H1 (cell line): ENCODE results near the gene LRTM2. TPM values are rescaled to one million over a fixed set of nuclear protein-coding genes. Genes with fewer than 3 reads are reported as not detected.

Experiments
- ATF3 ChIP-seq: IDR thresholded peaks from 2 replicates; pipeline ENCODE4 v1.6.1; 2011; ENCODE audit warnings: low read depth, mild to moderate bottlenecking, low read length; ENCODE audit not compliant: insufficient read depth
- CHD2 ChIP-seq: IDR thresholded peaks from 2 replicates; pipeline ENCODE4 v1.6.1; 2012; ENCODE audit warnings: low read length, improper control_type of control experiment
- KDM4A ChIP-seq: IDR thresholded peaks from one replicate; pipeline ENCODE4 v1.7.1; 2012; ENCODE audit warnings: low read depth, mild to moderate bottlenecking, moderate library complexity, low read length, inconsistent platforms; ENCODE audit not compliant: severe bottlenecking
- MAFK ChIP-seq: IDR thresholded peaks from 2 replicates; pipeline ENCODE4 v1.6.1; 2012; ENCODE audit warnings: low read depth, mild to moderate bottlenecking, improper control_type of control experiment, low read length
- polyA plus RNA-seq, 7 experiments: library from polyadenylated mRNA; depleted of rRNA in 3 of 7; stranded (reverse) in 5 of 7; unstranded in 2 of 7; fragments of >200 nt in 5 of 7; fragments of 200-250 nt in 2 of 7; gene quantifications; 1 replicate in 5 of 7; 2 replicates in 1 of 7; 4 replicates in 1 of 7; pipeline versions ENCODE4 v1.2.1 to v1.2.3, GENCODE V29; 2011 to 2013; ENCODE audit warnings: missing spikeins in 2 of 7, mixed read lengths in 2 of 7
- total RNA-seq: library from RNA; stranded (reverse); fragmentation: NEBNext Ultra II Directional; extraction: Animal tissue kit (Norgen Biotek cat#: 25700); gene quantifications from 2 replicates; pipeline ENCODE4 v1.2.1, GENCODE V29; 2021

Gene LRTM2
- total and polyA plus RNA-seq, 2 of the 8 experiments (the other 6 are each of a cell fraction or from before 2014, with no cell fraction given), result 0.06 TPM; not detected in 1

GRCh38 chr12:1873531-1874510 lies 53.5 kb downstream of the LRTM2 start (continued):
- TF ChIP-seq ATF3, result no peak
- no peak for TF ChIP-seq MAFK
- no peak for TF ChIP-seq CHD2
- TF ChIP-seq KDM4A, result no peak
